Subcutaneous abdominal adipose tissue (tissue), 5 donors: Measurements from ENCODE around the gene NLN.

Experiments used
- H3K27ac ChIP-seq: one replicate; pipeline ENCODE4 v1.7.0; 2013; ENCODE audit warnings: low read depth, mild to moderate bottlenecking, inconsistent platforms, low read length, moderate library complexity
- H3K27me3 ChIP-seq, 5 donors: one replicate each; pipeline ENCODE4 v1.7.0; 2013; ENCODE audit warnings: low read length in 5 of 5, inconsistent platforms in 1 of 5; ENCODE audit not compliant: control insufficient read depth in 5 of 5, insufficient read depth in 4 of 5
- H3K36me3 ChIP-seq, 5 donors: one replicate each; pipeline ENCODE4 v1.7.0; 2013; ENCODE audit warnings: low read length in 5 of 5; ENCODE audit not compliant: control insufficient read depth in 5 of 5, insufficient read depth in 5 of 5
- H3K4me1 ChIP-seq, 5 donors: one replicate each; pipeline ENCODE4 v1.7.0; 2013; ENCODE audit warnings: low read length in 5 of 5, mild to moderate bottlenecking in 3 of 5, moderate library complexity in 1 of 5; ENCODE audit not compliant: control insufficient read depth in 5 of 5, insufficient read depth in 5 of 5
- H3K4me3 ChIP-seq, 5 donors: one replicate each; pipeline ENCODE4 v1.7.0; 2013; ENCODE audit warnings: low read length in 5 of 5, low read depth in 1 of 5
- H3K9ac ChIP-seq, 5 donors: one replicate each; pipeline ENCODE4 v1.7.0; 2013; ENCODE audit warnings: low read length in 5 of 5, mild to moderate bottlenecking in 4 of 5, moderate library complexity in 3 of 5
- H3K9me3 ChIP-seq, 5 donors: one replicate each; pipeline ENCODE4 v1.7.0; 2013; ENCODE audit warnings: low read length in 5 of 5; ENCODE audit not compliant: control insufficient read depth in 5 of 5
- donor health status: healthy.
- donor health status: healthy.
- donor health status: healthy.
- donor health status: healthy.
- donor health status: healthy.

NLN gene

GRCh38 chr5:65702036-65702435 is 20.0 kb upstream of the NLN start:
- H3K36me3 ChIP-seq, result peaks cover 0 to 19% (median 6%) of the 10 kb centered on the region in 5 donors
- H3K9ac ChIP-seq, result no peak overlapping the region
- H3K27me3 ChIP-seq, result no peaks in the 10 kb centered on the region
- no peak overlapping the region for H3K27ac ChIP-seq
- H3K4me1 ChIP-seq, result no peaks in the 10 kb centered on the region
- H3K9me3 ChIP-seq, result no peaks in the 10 kb centered on the region
- H3K4me3 ChIP-seq, result no peak overlapping the region

DNA sequence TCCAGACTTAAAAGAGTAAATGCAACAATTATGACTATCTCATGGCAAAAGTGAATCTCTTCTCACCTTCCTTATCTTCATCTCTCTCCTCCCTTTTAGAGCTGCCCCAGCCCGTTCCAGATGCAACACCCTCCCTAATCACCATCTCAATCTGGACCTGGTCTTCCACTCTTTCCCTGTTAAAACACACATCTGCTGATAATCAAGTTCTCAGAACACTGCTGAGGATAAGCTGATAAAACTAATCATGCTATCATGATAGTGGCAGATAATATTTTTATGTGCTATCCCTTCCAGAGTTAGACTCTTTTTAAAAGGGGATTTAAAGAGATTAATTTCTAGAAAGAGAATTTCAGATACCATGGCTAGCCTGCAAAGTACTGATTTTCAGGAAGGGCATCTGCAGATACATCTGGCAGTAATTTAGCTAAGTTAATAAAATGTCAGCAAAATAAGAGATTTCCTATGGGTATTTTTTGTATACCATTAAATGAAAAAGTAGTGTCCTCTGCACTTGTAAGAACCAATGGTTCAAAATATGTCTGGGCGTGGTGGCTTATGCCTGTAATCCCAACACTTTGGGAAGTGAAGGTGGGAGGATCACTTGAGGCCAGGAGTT is 17.3 kb upstream of the NLN start:
- no peak overlapping the region for H3K4me3 ChIP-seq
- H3K9ac ChIP-seq, result no peak overlapping the region
- peaks cover 0 to 24% (median 8%) of the 10 kb centered on the region in 5 donors for H3K36me3 ChIP-seq

GRCh38 chr5:65707663-65708062 is 14.3 kb upstream of the NLN start:
- H3K36me3 ChIP-seq, result peaks cover 9 to 33% (median 10%) of the 10 kb centered on the region in 5 donors
- no peaks in the 10 kb centered on the region for H3K9me3 ChIP-seq

More for the DNA sequence above, 17.3 kb upstream of the NLN start:
- no peak overlapping the region for H3K27ac ChIP-seq
- no peaks in the 10 kb centered on the region for H3K27me3 ChIP-seq
- H3K4me1 ChIP-seq, result no peaks in the 10 kb centered on the region
- H3K9me3 ChIP-seq, result no peaks in the 10 kb centered on the region

GRCh38 chr5:65708145-65708544 is 13.9 kb upstream of the NLN start:
- Histone ChIP-seq H3K4me3 (no peak overlapping the region), H3K9me3 (no peaks in the 10 kb centered on the region), H3K27ac (no peak overlapping the region), H3K4me1 (no peaks in the 10 kb centered on the region), H3K9ac (no peak overlapping the region), H3K27me3 (no peaks in the 10 kb centered on the region), H3K36me3 (peaks cover 8 to 31% (median 9%) of the 10 kb centered on the region in 5 donors)

More at GRCh38 chr5:65707663-65708062, 14.3 kb upstream of the NLN start:
- Histone ChIP-seq H3K27me3 (no peaks in the 10 kb centered on the region), H3K4me3 (no peak overlapping the region), H3K9ac (no peak overlapping the region), H3K4me1 (no peaks in the 10 kb centered on the region), H3K27ac (no peak overlapping the region)

GRCh38 chr5:65718576-65719310 is 3.3 kb upstream of the NLN start:
- Histone ChIP-seq H3K9ac (no peak overlapping the region), H3K27ac (no peak overlapping the region), H3K36me3 (peaks cover 0 to 7% (median 0%) of the 10 kb centered on the region in 5 donors), H3K9me3 (no peaks in the 10 kb centered on the region), H3K4me1 (peaks cover 0 to 26% (median 20%) of the 10 kb centered on the region in 5 donors), H3K27me3 (no peaks in the 10 kb centered on the region), H3K4me3 (no peak overlapping the region)

- Histone ChIP-seq H3K27ac (peak overlapping the region; percentile 52), H3K36me3 (peaks cover 0 to 7% (median 0%) of the 10 kb centered on the region in 5 donors), H3K9ac (peak overlapping the region; percentile 41 to 90 (median 88))
These were observed 820 bp upstream of the NLN start for GRCh38 chr5:65721050-65721719.

GRCh38 chr5:65722575-65723403 is 784 bp downstream of the NLN start:
- peak overlapping the region; percentile 69 for H3K27ac ChIP-seq
- no peaks in the 10 kb centered on the region for H3K9me3 ChIP-seq
- H3K9ac ChIP-seq, result peak overlapping the region; percentile 43 to 88 (median 86)
- H3K27me3 ChIP-seq, result no peaks in the 10 kb centered on the region
- peaks cover 0 to 29% (median 20%) of the 10 kb centered on the region in 5 donors for H3K4me1 ChIP-seq
- peak overlapping the region; percentile 77 to 97 (median 84) for H3K4me3 ChIP-seq
- H3K36me3 ChIP-seq, result peaks cover 0 to 3% (median 0%) of the 10 kb centered on the region in 5 donors

More at GRCh38 chr5:65721050-65721719, 820 bp upstream of the NLN start:
- Histone ChIP-seq H3K4me1 (peaks cover 0 to 27% (median 20%) of the 10 kb centered on the region in 5 donors), H3K9me3 (no peaks in the 10 kb centered on the region), H3K27me3 (no peaks in the 10 kb centered on the region), H3K4me3 (peak overlapping the region; percentile 84 to 97 (median 95))

- Histone ChIP-seq H3K9me3 (no peaks in the 10 kb centered on the region), H3K27me3 (no peaks in the 10 kb centered on the region), H3K9ac (no peak overlapping the region), H3K27ac (no peak overlapping the region), H3K36me3 (no peaks in the 10 kb centered on the region), H3K4me1 (peaks cover 0 to 15% (median 8%) of the 10 kb centered on the region in 5 donors), H3K4me3 (no peak overlapping the region)
These were observed 5.6 kb downstream of the NLN start for GRCh38 chr5:65727491-65728156.

DNA sequence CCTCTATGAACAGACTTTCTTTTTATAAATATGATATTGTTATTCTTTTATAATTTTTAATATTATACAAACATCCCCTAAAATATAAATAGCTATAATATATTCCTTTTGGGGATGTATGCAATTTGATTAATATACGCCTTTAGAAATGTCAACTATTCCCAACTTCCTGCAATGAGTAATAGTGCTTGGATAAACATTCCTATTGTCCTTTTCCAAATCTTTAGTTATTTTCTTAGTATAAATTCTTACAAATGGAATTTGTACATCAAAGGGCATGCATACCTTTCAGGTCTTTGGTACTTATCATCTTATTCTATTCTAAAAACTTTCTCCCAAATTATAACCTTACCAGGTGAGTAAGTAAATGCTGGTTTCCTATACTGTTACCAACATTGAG is 6.2 kb downstream of the NLN start:
- H3K36me3 ChIP-seq, result no peaks in the 10 kb centered on the region
- no peak overlapping the region for H3K27ac ChIP-seq
- no peaks in the 10 kb centered on the region for H3K27me3 ChIP-seq
- H3K4me1 ChIP-seq, result peaks cover 0 to 10% (median 2%) of the 10 kb centered on the region in 5 donors
- no peak overlapping the region for H3K4me3 ChIP-seq
- no peaks in the 10 kb centered on the region for H3K9me3 ChIP-seq
- H3K9ac ChIP-seq, result no peak overlapping the region
